Neuronal stem cell (in vitro differentiated cells): ENCODE measurements around the gene DLX6.

ENCODE experiments used
- DNase-seq: peaks from one replicate; pipeline ENCODE4 v3.0.0-alpha.2; 2013; ENCODE audit warnings: low spot score
- H2AFZ ChIP-seq: one replicate; pipeline ENCODE4 v1.6.1; 2013; ENCODE audit warnings: mild to moderate bottlenecking, low read length, inconsistent platforms
- H2AK5ac ChIP-seq: 2 replicates; pipeline ENCODE4 v1.6.1; 2013; ENCODE audit warnings: low read depth, mild to moderate bottlenecking, inconsistent platforms, low read length, moderate library complexity, mixed read lengths
- H2BK120ac ChIP-seq: 2 replicates; pipeline ENCODE4 v1.6.1; 2013; ENCODE audit warnings: low read depth, mild to moderate bottlenecking, inconsistent platforms, low read length, moderate library complexity, mixed read lengths
- H2BK12ac ChIP-seq: one replicate; pipeline ENCODE4 v1.6.1; 2013; ENCODE audit warnings: low read length, inconsistent platforms
- H2BK15ac ChIP-seq: 2 replicates; pipeline ENCODE4 v1.6.1; 2013; ENCODE audit warnings: mild to moderate bottlenecking, low read length, inconsistent platforms, mixed read lengths
- H2BK5ac ChIP-seq: one replicate; pipeline ENCODE4 v1.6.1; 2013; ENCODE audit warnings: inconsistent platforms, mild to moderate bottlenecking, low read length, moderate library complexity
- H3K14ac ChIP-seq: one replicate; pipeline ENCODE4 v1.6.1; 2013; ENCODE audit warnings: low read length, inconsistent platforms
- H3K18ac ChIP-seq: 2 replicates; pipeline ENCODE4 v1.6.1; 2013; ENCODE audit warnings: low read length, inconsistent platforms
- H3K23ac ChIP-seq: 2 replicates; pipeline ENCODE4 v1.6.1; 2013; ENCODE audit warnings: low read depth, mild to moderate bottlenecking, mixed read lengths, low read length, inconsistent platforms; ENCODE audit not compliant: poor library complexity
- H3K27ac ChIP-seq: replicated peaks from 3 replicates; pipeline ENCODE4 v1.5.1; 2013; ENCODE audit warnings: low read length, inconsistent platforms
- H3K27me3 ChIP-seq, 3 experiments: 2 replicates each; pipeline ENCODE4 v1.6.1; 2013; ENCODE audit warnings: low read length in 3 of 3, mild to moderate bottlenecking in 2 of 3, inconsistent platforms in 1 of 3, low read depth in 1 of 3, mixed read lengths in 1 of 3, moderate library complexity in 1 of 3; ENCODE audit not compliant: control insufficient read depth in 3 of 3, insufficient read depth in 3 of 3
- H3K36me3 ChIP-seq, 2 donors: replicated peaks in 1 of 2; 2 replicates each; pipeline ENCODE4 v1.6.1; 2013; ENCODE audit warnings: low read length in 2 of 2; ENCODE audit not compliant: control insufficient read depth in 2 of 2, insufficient read depth in 2 of 2
- H3K4ac ChIP-seq: 2 replicates; pipeline ENCODE4 v1.6.1; 2013; ENCODE audit warnings: inconsistent platforms, mild to moderate bottlenecking, low read length, moderate library complexity
- H3K4me1 ChIP-seq, 2 donors: 1 replicate in 1 of 2; 2 replicates in 1 of 2; pipeline ENCODE4 v1.6.1; 2013; ENCODE audit warnings: low read length in 2 of 2, low read depth in 1 of 2; ENCODE audit not compliant: control insufficient read depth in 2 of 2, insufficient read depth in 1 of 2
- H3K4me2 ChIP-seq: one replicate; pipeline ENCODE4 v1.6.1; 2013; ENCODE audit warnings: mild to moderate bottlenecking, low read length, inconsistent platforms; ENCODE audit not compliant: insufficient read depth, poor library complexity, severe bottlenecking
- H3K4me3 ChIP-seq, 2 donors: 2 replicates each; pipeline ENCODE4 v1.5.1; 2013; ENCODE audit warnings: low read length in 2 of 2, mild to moderate bottlenecking in 2 of 2, inconsistent platforms in 1 of 2, moderate library complexity in 1 of 2
- H3K79me1 ChIP-seq: one replicate; pipeline ENCODE4 v1.6.1; 2013; ENCODE audit warnings: low read depth, mild to moderate bottlenecking, inconsistent platforms, low read length, moderate library complexity
- H3K9ac ChIP-seq: one replicate; pipeline ENCODE4 v1.6.1; 2013; ENCODE audit warnings: mild to moderate bottlenecking, low read depth, low read length, inconsistent platforms; ENCODE audit not compliant: poor library complexity
- H3K9me3 ChIP-seq, 2 donors: replicated peaks in 1 of 2; 2 replicates each; pipeline versions ENCODE3 to v1.6.1; 2013; ENCODE audit warnings: low read length in 2 of 2, mild to moderate bottlenecking in 2 of 2, inconsistent platforms in 1 of 2, low read depth in 1 of 2, mixed read lengths in 1 of 2, moderate library complexity in 1 of 2; ENCODE audit not compliant: control insufficient read depth in 2 of 2, insufficient read depth in 1 of 2
- H4K8ac ChIP-seq: one replicate; pipeline ENCODE4 v1.6.1; 2013; ENCODE audit warnings: low read depth, mild to moderate bottlenecking, inconsistent platforms, low read length, moderate library complexity
- H4K91ac ChIP-seq: one replicate; pipeline ENCODE4 v1.6.1; 2013; ENCODE audit warnings: low read length, low read depth, mild to moderate bottlenecking, inconsistent platforms; ENCODE audit not compliant: poor library complexity
- WGBS, 2 donors: extraction: QIAGEN DNeasy Blood & Tissue Kit; methylation state at CpG; one replicate each; pipeline ENCODE4 v1.1.7; 2013; ENCODE audit warnings: missing lambda C conversion rate in 2 of 2, mixed read lengths in 1 of 2; ENCODE audit not compliant: insufficient read length in 2 of 2, insufficient replicate concordance in 1 of 2; ENCODE audit errors: extremely low coverage in 2 of 2; 5-methylcytosine and 5-hydroxymethylcytosine counted together

DLX6 gene

GRCh38 chr7:96997512-96998032, 7.8 kb upstream of the DLX6 start:
- H3K36me3 ChIP-seq: no peaks in the 10 kb centered on the region

GRCh38 chr7:96998333-96998732, 7.0 kb upstream of the DLX6 start:
- no peak overlapping the region for H4K8ac ChIP-seq
- H3K4ac ChIP-seq: no peak overlapping the region
- H3K9ac ChIP-seq: no peak overlapping the region
- H2BK15ac ChIP-seq: no peak overlapping the region
- H3K27ac ChIP-seq: no peak overlapping the region
- H3K4me2 ChIP-seq: no peak overlapping the region
- H3K4me3 ChIP-seq: no peak overlapping the region
- H2AK5ac ChIP-seq: no peak overlapping the region
- H3K23ac ChIP-seq: no peak overlapping the region
- peaks cover 41 to 98% (median 94%) of the 10 kb centered on the region in 3 experiments for H3K27me3 ChIP-seq
- H2BK5ac ChIP-seq: no peak overlapping the region
- no peaks in the 10 kb centered on the region for H3K79me1 ChIP-seq
- no peak overlapping the region for H3K14ac ChIP-seq
- no peaks in the 10 kb centered on the region for H3K36me3 ChIP-seq
- H2AFZ ChIP-seq: no peak overlapping the region
- H2BK120ac ChIP-seq: no peak overlapping the region
- H4K91ac ChIP-seq: no peak overlapping the region
- no peak overlapping the region for H3K18ac ChIP-seq
- H3K4me1 ChIP-seq: peaks cover 0 to 5% of the 10 kb centered on the region in 2 donors
- H3K9me3 ChIP-seq: peaks cover 2 to 7% of the 10 kb centered on the region in 2 donors
- no peak overlapping the region for H2BK12ac ChIP-seq
- no CpG with 5 or more reads among the region's 11 CpGs for WGBS, 2 donors
- no peak for DNase-seq

More at GRCh38 chr7:96997512-96998032, 7.8 kb upstream of the DLX6 start:
- no CpG with 5 or more reads among the region's 23 CpGs for whole genome bisulfite sequencing, 2 donors
- Histone ChIP-seq H4K8ac (no peak overlapping the region), H3K4ac (no peak overlapping the region), H3K4me3 (no peak overlapping the region), H3K9ac (no peak overlapping the region), H3K27me3 (peaks cover 42 to 98% (median 94%) of the 10 kb centered on the region in 3 experiments), H3K23ac (no peak overlapping the region), H3K27ac (no peak overlapping the region), H3K18ac (no peak overlapping the region), H3K14ac (no peak overlapping the region), H2BK12ac (no peak overlapping the region), H2AK5ac (no peak overlapping the region), H2BK120ac (no peak overlapping the region), H2AFZ (no peak overlapping the region), H3K4me2 (no peak overlapping the region), H2BK5ac (no peak overlapping the region), H4K91ac (no peak overlapping the region), H3K4me1 (peaks cover 0 to 5% of the 10 kb centered on the region in 2 donors), H3K9me3 (peaks cover 8 to 9% of the 10 kb centered on the region in 2 donors), H2BK15ac (no peak overlapping the region), H3K79me1 (no peaks in the 10 kb centered on the region)
- DNase-seq: peak; percentile 27

- Histone ChIP-seq H3K36me3 (no peaks in the 10 kb centered on the region), H2BK120ac (no peak overlapping the region), H3K4me2 (no peak overlapping the region), H3K79me1 (no peaks in the 10 kb centered on the region), H3K4ac (no peak overlapping the region), H3K27me3 (peaks cover 41 to 98% (median 94%) of the 10 kb centered on the region in 3 experiments), H3K27ac (no peak overlapping the region), H3K14ac (no peak overlapping the region), H4K91ac (no peak overlapping the region), H3K4me1 (peaks cover 0 to 5% of the 10 kb centered on the region in 2 donors), H4K8ac (no peak overlapping the region), H2AFZ (no peak overlapping the region), H3K23ac (no peak overlapping the region), H2BK5ac (no peak overlapping the region), H2AK5ac (no peak overlapping the region), H3K4me3 (no peak overlapping the region), H3K9me3 (peaks cover 0 to 4% of the 10 kb centered on the region in 2 donors), H3K18ac (no peak overlapping the region), H2BK12ac (no peak overlapping the region), H2BK15ac (no peak overlapping the region), H3K9ac (no peak overlapping the region)
- WGBS, 2 donors: no CpG with 5 or more reads among the region's 14 CpGs
- DNase-seq: peak; percentile 40
These were observed 6.6 kb upstream of the DLX6 start for GRCh38 chr7:96998744-96999143.

DNA sequence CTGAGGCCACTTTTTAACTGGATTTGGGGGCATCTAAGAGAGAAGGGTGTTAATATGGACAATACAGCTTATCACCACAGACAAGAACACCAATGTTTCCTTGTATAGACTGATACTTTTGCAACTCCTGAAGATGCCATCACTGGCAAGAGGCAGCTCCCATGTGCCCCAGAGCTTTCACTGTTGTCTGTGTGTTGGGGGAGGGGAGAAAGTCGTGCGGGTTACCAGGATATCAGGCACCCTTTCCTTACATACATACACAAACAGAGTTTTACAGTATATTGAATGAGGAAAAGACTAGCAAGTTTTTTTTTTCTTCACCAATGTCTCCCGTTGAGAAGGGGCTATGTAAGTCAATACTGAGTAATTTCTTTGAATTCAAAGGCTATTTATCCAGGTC, 4.1 kb upstream of the DLX6 start:
- no peak overlapping the region for H2BK12ac ChIP-seq
- no peak overlapping the region for H3K18ac ChIP-seq
- peak; percentile 9 for DNase-seq
- no peak overlapping the region for H2BK5ac ChIP-seq
- H3K14ac ChIP-seq: no peak overlapping the region
- H3K9ac ChIP-seq: no peak overlapping the region
- no peak overlapping the region for H3K4ac ChIP-seq
- H3K36me3 ChIP-seq: no peaks in the 10 kb centered on the region
- H3K23ac ChIP-seq: no peak overlapping the region
- no peak overlapping the region for H4K91ac ChIP-seq
- H3K79me1 ChIP-seq: no peaks in the 10 kb centered on the region
- H2AFZ ChIP-seq: no peak overlapping the region
- H3K4me1 ChIP-seq: peaks cover 0 to 7% of the 10 kb centered on the region in 2 donors
- H2BK15ac ChIP-seq: no peak overlapping the region
- H3K4me3 ChIP-seq: no peak overlapping the region
- no peak overlapping the region for H2BK120ac ChIP-seq
- no peak overlapping the region for H3K4me2 ChIP-seq
- WGBS, 2 donors: no CpG with 5 or more reads among the region's 3 CpGs
- H3K27ac ChIP-seq: no peak overlapping the region
- H2AK5ac ChIP-seq: no peak overlapping the region
- no peaks in the 10 kb centered on the region for H3K9me3 ChIP-seq
- peaks cover 37 to 93% (median 84%) of the 10 kb centered on the region in 3 experiments for H3K27me3 ChIP-seq
- no peak overlapping the region for H4K8ac ChIP-seq
